Stimulated activated naive CD8-positive, alpha-beta T cell treated with anti-CD3 and anti-CD28 coated beads, Interleukin-15, amount 100 ng/mL, for 72 hours (primary cell): ENCODE results near the gene TRABD.

Source experiments
- ATAC-seq: fragments of 150-1000 bp; cut with Tn5 transposase; 2 replicates; pipeline ENCODE4 v1.10.0; 2021; ENCODE audit warnings: mild to moderate bottlenecking, moderate library complexity
- DNase-seq, 2 donors: peaks; one replicate each; pipeline ENCODE4 v3.0.0; 2021 to 2022
- H3K27ac Mint-ChIP-seq, 2 donors: one replicate each; pipeline ENCODE4 v1.8.0; 2022; ENCODE audit warnings: mild to moderate bottlenecking in 2 of 2, mixed read lengths in 2 of 2, moderate library complexity in 2 of 2
- H3K27me3 Mint-ChIP-seq: one replicate; pipeline ENCODE4 v1.8.0; 2022; ENCODE audit warnings: mixed read lengths
- H3K4me1 Mint-ChIP-seq: one replicate; pipeline ENCODE4 v1.8.0; 2022; ENCODE audit warnings: mild to moderate bottlenecking, mixed read lengths
- H3K4me3 Mint-ChIP-seq, 2 donors: one replicate each; pipeline ENCODE4 v1.8.0; 2022; ENCODE audit warnings: mild to moderate bottlenecking in 2 of 2, mixed read lengths in 2 of 2, moderate library complexity in 1 of 2
- H3K9me3 Mint-ChIP-seq, 2 donors: one replicate each; pipeline ENCODE4 v1.8.0; 2022; ENCODE audit warnings: mixed read lengths in 2 of 2

Gene TRABD

DNA sequence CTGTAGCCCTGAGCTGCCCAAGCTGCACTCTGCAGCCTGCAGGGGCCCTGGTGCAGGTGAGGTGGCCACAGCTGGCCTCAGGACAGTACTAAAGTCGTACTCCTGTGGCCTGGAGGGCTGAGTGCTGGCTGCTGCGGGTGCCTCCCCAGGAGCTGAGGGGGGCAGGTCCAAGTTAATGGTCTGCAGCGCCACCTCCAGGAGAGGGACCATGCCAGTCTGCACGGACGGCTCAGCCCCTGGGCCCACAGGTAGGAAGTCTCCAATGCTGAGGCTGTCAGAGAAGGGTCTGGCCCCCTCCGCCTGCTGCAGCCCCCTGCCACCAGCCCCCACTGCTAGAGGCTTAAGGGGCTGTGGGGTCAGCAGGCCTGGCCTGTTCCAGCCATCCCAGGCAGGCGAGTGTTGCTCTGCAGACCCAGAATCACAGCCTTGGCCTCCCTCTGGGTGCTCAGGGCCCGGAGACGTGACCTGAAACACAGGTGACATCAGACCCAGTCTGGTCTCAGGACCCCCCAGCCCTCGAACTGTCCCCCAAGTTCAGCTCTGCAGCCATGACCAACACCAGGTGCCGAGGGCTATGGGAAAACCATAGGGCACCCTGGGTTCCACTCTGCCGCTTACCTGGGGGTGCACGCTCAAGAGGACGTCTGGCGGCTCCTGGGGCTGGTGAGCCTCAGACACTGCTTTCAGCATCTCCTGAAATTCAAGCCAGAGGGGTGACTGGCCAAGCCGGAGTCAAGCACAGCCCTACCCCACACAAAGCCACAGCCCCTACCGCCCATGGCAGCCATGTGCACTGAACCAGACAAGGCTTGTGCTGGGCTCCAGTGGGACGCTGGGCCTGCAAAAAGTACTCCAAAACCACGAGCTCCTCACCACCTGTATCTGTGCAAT is 35.9 kb downstream of the TRABD start:
- Mint-ChIP-seq H3K9me3 (no peaks in the 10 kb centered on the region), H3K27me3 (no peaks in the 10 kb centered on the region), H3K4me3 (no peak overlapping the region), H3K4me1 (peaks cover 10% of the 10 kb centered on the region), H3K27ac (no peak overlapping the region)
- no peak for ATAC-seq
- no peak for DNase-seq

DNA sequence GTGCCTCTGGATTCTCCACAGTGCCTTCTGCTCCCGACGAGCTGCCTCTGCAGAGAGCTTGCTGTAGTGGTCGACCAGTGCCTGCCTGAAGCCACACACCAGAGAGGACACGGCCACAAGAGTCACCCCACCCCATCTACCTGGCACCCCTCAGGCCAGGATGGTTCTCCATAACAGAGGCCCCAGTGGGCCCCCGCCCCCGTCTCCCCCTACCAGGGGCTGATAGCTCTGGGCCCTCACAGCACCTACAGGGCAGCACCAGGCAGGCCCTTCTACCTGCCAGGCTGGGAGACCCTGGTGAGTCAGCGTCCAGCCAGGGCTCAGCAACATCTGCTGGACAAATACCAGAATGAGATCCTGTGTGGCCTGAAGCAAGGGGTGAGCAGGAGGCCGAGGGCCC is 36.8 kb downstream of the TRABD start:
- DNase-seq = no peak
- ATAC-seq = no peak

DNA sequence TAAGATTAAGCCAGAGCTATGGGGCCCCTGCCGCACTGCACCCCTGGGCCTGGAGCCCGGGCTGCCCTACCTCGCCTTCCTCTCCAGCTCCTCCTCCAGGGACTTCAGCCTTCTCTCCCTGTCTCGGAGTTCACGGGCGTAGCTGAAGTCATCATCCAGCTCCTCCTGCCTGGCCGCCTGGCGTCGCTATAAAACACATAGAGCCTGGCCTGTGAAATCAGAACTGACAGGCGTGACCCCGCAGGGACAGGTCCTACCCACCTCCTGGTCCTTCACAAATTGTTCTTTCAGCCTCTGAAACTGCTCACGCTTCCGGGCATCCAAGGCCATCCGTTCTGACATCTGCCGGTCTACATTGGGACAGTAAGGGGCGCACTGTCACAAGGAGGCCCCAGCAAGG is 38.4 kb downstream of the TRABD start:
- no peak for DNase-seq
- ATAC-seq = no peak
- no peaks in the 10 kb centered on the region for H3K27me3 Mint-ChIP-seq
- H3K9me3 Mint-ChIP-seq = no peaks in the 10 kb centered on the region
- H3K27ac Mint-ChIP-seq = peak overlapping the region in 1 of 2 donors; percentile 14
- no peak overlapping the region for H3K4me3 Mint-ChIP-seq
- peaks cover 15% of the 10 kb centered on the region for H3K4me1 Mint-ChIP-seq

More for the DNA sequence above, 36.8 kb downstream of the TRABD start:
- Mint-ChIP-seq H3K4me1 (peaks cover 15% of the 10 kb centered on the region), H3K27me3 (no peaks in the 10 kb centered on the region), H3K27ac (no peak overlapping the region), H3K4me3 (no peak overlapping the region), H3K9me3 (no peaks in the 10 kb centered on the region)

DNA sequence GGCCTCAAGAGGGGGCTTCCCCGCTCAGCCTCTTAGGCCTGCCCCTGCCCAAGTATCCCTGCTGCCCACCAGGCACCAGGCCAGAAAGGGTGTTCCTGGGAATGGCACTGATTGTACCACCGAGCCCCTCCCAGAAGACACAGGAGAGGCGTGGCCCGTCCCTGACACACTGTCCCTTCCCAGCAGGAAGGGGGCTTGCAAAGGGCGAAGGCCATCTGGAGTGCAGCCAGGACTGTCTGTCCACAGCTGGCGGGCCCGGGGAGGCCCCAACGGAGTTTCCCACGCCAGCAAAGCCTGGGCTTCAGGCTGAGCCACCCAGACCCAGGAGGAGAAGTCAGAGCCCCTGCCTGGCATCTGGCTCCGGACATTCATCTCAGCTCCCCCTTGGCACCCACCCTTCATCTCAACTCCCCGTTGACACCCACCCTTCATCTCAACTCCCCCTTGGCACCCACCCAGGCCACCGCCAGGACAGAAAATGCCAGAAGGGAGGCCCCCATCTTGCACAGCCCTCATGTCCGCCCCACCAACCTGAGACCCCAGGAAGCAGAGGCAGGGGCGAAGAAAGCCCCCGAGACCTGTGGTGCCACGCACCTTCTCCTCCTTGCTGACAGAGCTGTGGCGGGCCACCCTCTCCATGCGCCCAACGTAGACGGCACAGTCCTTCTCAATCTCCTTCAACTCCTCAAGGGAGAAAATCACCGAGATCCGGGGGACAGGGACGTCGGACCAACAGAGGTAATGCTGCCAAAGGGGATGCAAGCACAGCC is 39.7 kb downstream of the TRABD start:
- DNase-seq = no peak
- Mint-ChIP-seq H3K4me1 (peaks cover 6% of the 10 kb centered on the region), H3K27ac (peak overlapping the region in 1 of 2 donors; percentile 60), H3K9me3 (no peaks in the 10 kb centered on the region), H3K27me3 (no peaks in the 10 kb centered on the region), H3K4me3 (no peak overlapping the region)
- ATAC-seq = no peak

DNA sequence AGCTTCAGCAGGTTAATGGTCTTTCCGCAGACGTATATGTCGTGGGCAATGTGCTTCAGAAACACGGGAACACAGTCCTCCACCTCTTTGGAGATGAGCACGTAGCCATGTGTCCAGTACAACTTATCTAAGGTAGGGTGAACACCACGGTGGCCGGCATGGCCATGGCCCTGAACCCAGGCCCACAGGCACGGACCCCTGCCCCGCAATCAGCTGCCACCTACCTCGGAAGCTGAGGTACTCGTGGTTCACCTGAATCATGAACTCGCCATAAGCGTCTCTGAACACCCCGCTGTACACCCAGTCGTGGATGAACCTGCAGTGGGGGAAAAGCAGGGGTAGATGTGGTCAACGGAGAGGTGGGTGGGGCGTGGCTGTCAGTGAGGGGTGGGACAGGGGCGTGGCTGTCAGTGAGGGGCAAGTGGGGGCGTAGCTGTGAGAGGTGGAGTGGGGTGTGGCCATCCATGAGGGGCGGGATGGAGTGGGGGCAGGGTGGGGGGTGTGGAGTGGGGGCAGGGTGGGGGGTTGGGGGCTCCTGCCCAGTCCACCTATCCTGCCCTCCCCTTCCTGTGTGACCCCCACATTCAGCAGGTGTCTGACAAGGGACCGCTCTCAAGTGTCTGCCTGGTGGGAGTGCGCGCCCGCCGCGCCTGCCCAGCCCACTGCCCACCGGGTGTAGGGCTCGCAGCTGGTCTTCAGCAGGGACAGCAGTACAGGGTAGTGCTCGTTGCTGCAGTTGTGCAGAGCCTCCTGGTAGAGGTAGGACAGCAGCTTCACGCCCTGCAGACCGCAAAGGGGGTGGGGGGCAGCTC is 40.6 kb downstream of the TRABD start:
- no peak for DNase-seq
- Mint-ChIP-seq H3K4me3 (no peak overlapping the region), H3K27ac (peak overlapping the region in 1 of 2 donors; percentile 27), H3K4me1 (peaks cover 6% of the 10 kb centered on the region), H3K27me3 (no peaks in the 10 kb centered on the region), H3K9me3 (no peaks in the 10 kb centered on the region)
- peak; percentile 35 for ATAC-seq

DNA sequence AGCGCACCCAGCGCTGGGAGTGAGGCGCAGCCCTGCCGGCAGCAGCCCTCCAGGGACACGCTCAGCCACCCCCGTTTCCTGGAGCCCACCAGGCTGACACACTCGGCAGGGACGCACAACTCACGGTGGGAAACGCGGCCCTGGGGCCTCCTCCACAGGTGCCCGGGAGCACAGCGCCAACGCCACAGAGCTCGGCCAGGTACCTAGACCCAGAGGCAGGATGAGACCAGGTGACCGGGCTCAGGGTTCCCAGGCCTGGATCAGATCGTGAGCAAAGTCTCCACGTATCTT is 41.1 kb downstream of the TRABD start:
- Mint-ChIP-seq H3K27ac (no peak overlapping the region), H3K27me3 (no peaks in the 10 kb centered on the region), H3K4me1 (peaks cover 6% of the 10 kb centered on the region), H3K9me3 (no peaks in the 10 kb centered on the region), H3K4me3 (no peak overlapping the region)
- DNase-seq (no peak), ATAC-seq (no peak)

DNA sequence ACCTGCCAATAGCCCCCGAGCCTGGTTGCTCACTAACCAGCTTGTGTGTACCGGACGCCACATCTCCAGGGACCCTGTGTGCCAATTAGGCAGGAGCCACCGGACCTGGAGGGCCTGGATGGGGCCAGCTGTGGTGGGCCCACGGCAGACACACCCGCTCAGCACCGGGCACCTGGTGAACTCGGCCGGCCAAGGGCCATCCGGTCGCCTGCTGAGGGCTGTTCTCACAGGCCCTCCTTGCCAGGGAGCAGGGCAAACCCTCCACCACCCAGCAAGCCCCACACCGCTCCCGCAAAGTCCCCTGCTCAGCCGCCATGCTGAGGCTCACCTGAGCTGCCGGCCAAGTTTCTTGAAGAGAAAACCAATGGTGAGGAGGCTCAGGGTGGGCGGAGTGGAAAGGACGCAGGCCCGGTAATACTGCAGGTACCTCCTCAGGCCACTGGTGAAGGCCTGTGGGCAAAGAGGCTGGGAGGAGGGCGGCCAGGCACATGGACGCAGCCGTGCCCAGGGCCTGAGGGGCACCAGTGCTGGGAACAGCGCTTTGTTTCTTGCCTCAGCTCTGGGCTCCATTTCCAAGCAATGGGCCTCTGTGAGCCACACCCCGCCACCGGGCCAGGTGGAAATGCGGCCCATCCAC is 42.0 kb downstream of the TRABD start:
- DNase-seq (no peak), ATAC-seq (no peak)
- H3K27me3 Mint-ChIP-seq = no peaks in the 10 kb centered on the region
- H3K27ac Mint-ChIP-seq = peak overlapping the region in 1 of 2 donors; percentile 71
- H3K9me3 Mint-ChIP-seq = no peaks in the 10 kb centered on the region
- peaks cover 6% of the 10 kb centered on the region for H3K4me1 Mint-ChIP-seq
- H3K4me3 Mint-ChIP-seq = no peak overlapping the region

DNA sequence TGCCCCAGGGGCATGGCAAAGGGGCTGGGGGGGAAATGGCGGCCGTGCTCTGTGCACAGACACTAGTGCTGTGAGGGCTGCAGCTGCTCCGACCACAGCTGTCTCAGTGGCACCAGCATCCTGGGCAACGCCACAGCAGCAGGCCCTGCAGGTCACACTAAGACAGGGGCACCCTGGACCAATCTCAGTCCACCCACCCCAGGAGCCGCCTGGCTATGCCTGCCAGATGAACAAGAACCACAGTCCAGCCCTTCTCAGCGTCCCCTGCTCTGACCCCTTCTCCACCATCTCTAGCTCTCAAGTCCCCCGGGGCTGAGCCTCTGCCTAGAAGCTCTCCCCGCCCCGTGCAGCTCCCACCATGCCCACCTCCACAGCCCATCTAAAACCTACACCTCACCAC is 42.7 kb downstream of the TRABD start:
- H3K4me1 Mint-ChIP-seq = peaks cover 6% of the 10 kb centered on the region
- no peak for ATAC-seq
- H3K4me3 Mint-ChIP-seq = no peak overlapping the region
- peak overlapping the region in 1 of 2 donors; percentile 74 for H3K27ac Mint-ChIP-seq
- no peaks in the 10 kb centered on the region for H3K27me3 Mint-ChIP-seq
- no peak for DNase-seq
- H3K9me3 Mint-ChIP-seq = no peaks in the 10 kb centered on the region

DNA sequence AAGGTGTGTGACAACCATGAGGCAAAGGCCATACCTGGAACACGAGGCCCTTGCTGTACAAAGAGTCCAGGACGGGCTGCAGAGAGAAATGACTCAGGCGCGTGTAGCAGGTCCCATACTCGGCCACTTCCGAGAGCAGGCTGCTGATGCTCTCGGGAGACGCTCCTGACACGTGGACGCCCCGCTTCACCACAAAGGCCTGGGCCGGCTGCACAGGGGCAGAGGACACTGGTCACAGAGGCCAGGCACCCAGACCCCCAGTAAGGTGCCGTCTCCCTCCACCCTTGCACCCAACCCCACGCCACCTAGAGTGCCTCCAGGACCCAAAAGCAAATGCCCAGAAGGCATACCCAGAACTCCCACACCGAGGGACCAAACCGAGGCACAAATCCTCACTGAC is 43.7 kb downstream of the TRABD start:
- Mint-ChIP-seq H3K4me3 (no peak overlapping the region), H3K27me3 (no peaks in the 10 kb centered on the region), H3K9me3 (no peaks in the 10 kb centered on the region), H3K27ac (peak overlapping the region in 1 of 2 donors; percentile 69), H3K4me1 (peaks cover 14% of the 10 kb centered on the region)
- DNase-seq = no peak
- ATAC-seq = no peak

DNA sequence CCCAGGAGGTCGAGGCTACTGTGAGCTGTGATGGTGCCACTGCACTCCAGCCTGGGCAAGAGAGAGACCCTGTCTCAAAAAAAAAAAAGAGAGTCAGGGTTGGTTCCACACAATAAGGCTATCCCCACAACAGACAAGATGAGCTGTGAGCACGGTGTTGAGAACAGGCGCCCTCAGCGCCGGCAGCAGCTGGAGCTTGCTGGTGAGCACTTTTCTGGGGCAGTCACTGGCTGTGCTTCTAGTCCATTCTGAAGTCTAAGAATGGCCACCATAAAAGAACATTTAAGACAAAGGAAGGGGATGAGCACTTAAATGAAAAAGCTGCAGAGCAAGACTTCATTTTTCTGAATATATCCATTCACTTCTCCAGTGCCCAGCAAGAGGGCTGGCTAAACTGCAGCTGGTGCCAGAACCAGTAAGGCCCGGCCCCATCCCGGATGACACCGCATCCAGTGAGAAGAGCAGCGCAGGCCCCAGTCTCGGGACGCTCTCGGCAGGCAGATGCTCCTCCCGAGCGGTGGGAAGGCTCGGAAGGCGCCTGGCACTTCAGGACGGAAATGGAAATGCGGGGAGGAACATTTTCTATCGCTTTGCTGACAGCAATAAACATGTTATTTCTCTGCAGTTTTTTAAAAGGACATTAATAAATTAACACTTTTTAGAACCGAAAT is 46.9 kb downstream of the TRABD start:
- ATAC-seq = no peak
- Mint-ChIP-seq H3K27ac (peak overlapping the region in 1 of 2 donors; percentile 71), H3K27me3 (no peaks in the 10 kb centered on the region), H3K4me3 (no peak overlapping the region), H3K9me3 (peaks cover 0 to 10% of the 10 kb centered on the region in 2 donors), H3K4me1 (peaks cover 32% of the 10 kb centered on the region)
- DNase-seq = no peak

DNA sequence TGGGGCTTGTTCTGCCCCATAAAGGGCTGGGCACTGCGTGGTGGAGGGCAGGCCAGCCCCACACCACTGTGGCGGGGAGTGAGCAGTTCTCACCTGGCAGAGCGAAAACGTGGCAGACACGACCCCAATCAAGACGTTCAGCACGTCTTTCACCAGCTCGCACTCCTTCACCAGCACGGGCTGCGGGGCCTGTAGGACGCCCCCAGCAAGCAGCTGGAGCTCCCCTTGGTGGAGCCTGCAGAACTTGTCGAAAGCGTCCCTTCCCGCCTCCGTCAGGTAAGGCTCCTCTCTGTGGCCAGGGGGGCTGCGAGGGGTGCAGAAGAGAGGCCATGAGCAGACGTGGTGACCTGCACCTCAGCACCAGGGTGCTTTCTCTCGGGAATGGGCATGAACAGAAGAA is 47.5 kb downstream of the TRABD start:
- no peak for ATAC-seq
- H3K9me3 Mint-ChIP-seq = peaks cover 0 to 10% of the 10 kb centered on the region in 2 donors
- H3K27me3 Mint-ChIP-seq = no peaks in the 10 kb centered on the region
- peaks cover 35% of the 10 kb centered on the region for H3K4me1 Mint-ChIP-seq
- peak overlapping the region in 1 of 2 donors; percentile 67 for H3K27ac Mint-ChIP-seq
- H3K4me3 Mint-ChIP-seq = no peak overlapping the region
- DNase-seq = no peak

DNA sequence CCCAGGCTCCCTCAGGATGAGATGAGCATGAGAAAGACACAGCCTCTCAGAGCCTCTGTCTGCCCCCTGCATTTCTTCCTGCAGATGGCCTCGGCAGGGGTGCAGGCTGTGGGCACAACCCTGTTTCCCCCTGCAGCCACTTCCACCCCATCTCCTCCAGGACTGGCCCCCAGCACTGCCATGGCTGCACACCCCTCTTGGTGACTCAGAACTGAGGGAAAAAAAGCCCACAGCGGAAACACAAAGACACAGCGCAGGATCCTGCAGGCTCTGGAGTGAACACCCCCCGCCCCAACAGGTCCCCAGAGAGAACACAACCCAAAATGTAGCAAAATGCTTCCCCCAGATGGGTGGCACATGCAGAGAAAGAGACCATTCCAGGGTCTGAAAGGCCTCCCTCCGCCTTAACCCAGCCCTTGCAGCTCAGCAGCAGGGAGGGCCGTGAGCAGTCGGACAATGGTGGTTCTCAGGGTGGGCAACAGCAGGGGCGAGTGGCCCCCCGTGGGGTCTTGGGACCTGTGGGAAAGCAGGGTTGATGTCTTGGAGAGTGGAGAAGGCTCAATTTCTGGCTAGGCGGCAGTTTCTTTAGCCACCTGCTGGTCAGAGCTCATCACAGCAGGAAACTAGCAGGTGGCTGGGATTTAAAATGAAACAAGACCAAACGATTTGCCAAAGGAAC is 51.2 kb downstream of the TRABD start:
- Mint-ChIP-seq H3K27me3 (no peaks in the 10 kb centered on the region), H3K27ac (peak overlapping the region in 1 of 2 donors; percentile 75), H3K4me1 (peaks cover 55% of the 10 kb centered on the region), H3K4me3 (no peak overlapping the region), H3K9me3 (peaks cover 0 to 10% of the 10 kb centered on the region in 2 donors)
- DNase-seq (peak in 1 of 2 donors; percentile 14), ATAC-seq (peak; percentile 7)

DNA sequence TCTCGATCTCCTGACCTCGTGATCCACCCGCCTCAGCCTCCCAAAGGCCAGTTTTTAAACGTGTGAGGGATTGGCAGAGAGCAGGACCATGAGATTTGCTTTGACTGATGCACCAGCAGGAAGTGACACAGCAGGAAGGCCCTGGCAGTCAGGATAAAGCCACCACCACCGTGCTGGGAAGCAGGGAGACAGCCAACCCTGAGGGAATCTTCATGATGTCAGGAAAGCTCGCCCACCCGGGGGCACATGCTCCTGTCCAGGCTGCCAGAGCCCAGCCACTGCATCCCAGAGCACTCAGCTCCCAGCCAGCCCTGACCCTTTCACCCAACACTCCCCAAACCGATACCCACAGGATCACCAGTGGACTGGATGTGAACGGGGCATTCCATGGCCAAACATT is 53.0 kb downstream of the TRABD start:
- Mint-ChIP-seq H3K27ac (no peak overlapping the region), H3K4me1 (peaks cover 71% of the 10 kb centered on the region), H3K27me3 (no peaks in the 10 kb centered on the region), H3K4me3 (no peak overlapping the region), H3K9me3 (peaks cover 0 to 10% of the 10 kb centered on the region in 2 donors)
- ATAC-seq (no peak), DNase-seq (no peak)

DNA sequence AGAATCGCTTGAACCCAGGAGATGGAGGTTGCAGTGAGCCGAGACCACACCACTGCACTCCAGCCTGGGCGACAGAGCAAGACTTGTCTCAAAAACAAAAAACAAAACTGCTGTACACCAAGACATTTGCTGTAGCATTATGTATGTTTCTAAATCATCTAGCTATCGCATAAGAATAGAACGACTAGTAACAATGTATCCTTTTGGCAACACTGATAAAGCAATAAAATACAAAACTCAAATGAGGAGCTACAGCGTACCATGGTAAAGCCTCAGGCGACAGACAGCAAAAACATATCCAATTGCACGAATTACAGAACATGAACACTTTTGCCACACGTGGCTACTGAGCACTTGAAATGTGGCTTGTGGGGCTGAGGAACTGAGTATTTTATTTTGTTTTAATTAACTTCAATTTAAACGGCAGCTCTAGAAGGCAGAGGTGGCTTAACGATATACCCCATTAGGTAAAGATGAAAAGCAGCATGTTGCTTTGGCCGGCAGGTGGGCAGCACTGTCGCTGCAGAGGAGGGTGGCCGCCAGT is 56.8 kb downstream of the TRABD start:
- Mint-ChIP-seq H3K4me1 (peaks cover 73% of the 10 kb centered on the region), H3K9me3 (no peaks in the 10 kb centered on the region), H3K27ac (peak overlapping the region in 1 of 2 donors; percentile 42), H3K27me3 (no peaks in the 10 kb centered on the region), H3K4me3 (peak overlapping the region; percentile 99 to 100)
- DNase-seq = no peak
- no peak for ATAC-seq
